Esophagus muscularis mucosa (tissue), 4 donors: ENCODE results near the gene COL4A6.

Experiments used
- EP300 ChIP-seq: sonication (generic); formaldehyde crosslinking; IDR thresholded peaks from one replicate; pipeline ENCODE4 v1.6.1; 2017; ENCODE audit warnings: antibody characterized with exemption
- POLR2A ChIP-seq: fragments of 450-650 bp; IDR thresholded peaks from one replicate; pipeline ENCODE4 v1.6.1; 2017; ENCODE audit warnings: antibody characterized with exemption, moderate library complexity, mild to moderate bottlenecking, low read depth
- POLR2AphosphoS5 ChIP-seq, 2 donors: sonication (generic); formaldehyde crosslinking; IDR thresholded peaks; one replicate each; pipeline ENCODE4 v1.6.1; 2017; ENCODE audit warnings: antibody characterized with exemption in 2 of 2
- TF ChIP-seq, protein P1 (sequence below), 3 experiments: fragments of 200-600 bp in 2 of 3; fragments of 450-650 bp in 1 of 3; sonication (generic) in 2 of 3; IDR thresholded peaks; one replicate each; pipeline ENCODE4 v1.5.1; 2017 to 2019; ENCODE audit warnings: antibody characterized with exemption in 3 of 3, mild to moderate bottlenecking in 2 of 3, moderate library complexity in 1 of 3

DNA sequence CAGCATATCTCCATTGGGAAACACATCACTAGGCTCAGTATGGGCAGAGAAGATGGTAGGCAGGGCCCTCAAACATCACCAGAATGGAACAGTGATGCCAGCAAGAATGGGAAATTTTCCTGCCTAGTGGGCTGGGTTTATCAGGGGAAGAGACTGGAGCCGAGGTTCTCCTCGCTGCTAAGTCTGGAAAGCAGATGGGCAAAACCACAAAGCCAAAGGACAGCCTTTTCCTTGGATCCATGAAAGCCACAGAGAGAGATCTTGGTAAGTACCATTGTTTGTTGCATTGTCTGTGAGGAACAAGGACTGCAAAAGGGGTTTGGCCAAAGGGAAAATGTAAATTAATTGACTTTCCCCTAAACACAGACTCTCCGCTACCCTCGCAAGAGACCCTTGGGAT lies 266.6 kb downstream of the COL4A6 start:
- TF ChIP-seq POLR2AphosphoS5 (IDR thresholded peaks at IDR 0.05) (no peak), POLR2A (no peak), EP300 (no peak)
- TF ChIP-seq, protein P1, sequence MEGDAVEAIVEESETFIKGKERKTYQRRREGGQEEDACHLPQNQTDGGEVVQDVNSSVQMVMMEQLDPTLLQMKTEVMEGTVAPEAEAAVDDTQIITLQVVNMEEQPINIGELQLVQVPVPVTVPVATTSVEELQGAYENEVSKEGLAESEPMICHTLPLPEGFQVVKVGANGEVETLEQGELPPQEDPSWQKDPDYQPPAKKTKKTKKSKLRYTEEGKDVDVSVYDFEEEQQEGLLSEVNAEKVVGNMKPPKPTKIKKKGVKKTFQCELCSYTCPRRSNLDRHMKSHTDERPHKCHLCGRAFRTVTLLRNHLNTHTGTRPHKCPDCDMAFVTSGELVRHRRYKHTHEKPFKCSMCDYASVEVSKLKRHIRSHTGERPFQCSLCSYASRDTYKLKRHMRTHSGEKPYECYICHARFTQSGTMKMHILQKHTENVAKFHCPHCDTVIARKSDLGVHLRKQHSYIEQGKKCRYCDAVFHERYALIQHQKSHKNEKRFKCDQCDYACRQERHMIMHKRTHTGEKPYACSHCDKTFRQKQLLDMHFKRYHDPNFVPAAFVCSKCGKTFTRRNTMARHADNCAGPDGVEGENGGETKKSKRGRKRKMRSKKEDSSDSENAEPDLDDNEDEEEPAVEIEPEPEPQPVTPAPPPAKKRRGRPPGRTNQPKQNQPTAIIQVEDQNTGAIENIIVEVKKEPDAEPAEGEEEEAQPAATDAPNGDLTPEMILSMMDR (IDR thresholded peaks at IDR 0.05) = no peak
